Cardiac fibroblast (primary cell): ENCODE data around the gene GPHN.

Experiments used
- DNase-seq, 2 donors: peaks; one replicate each; pipeline versions ENCODE4 v3.0.0 to v3.0.0-alpha.2; 2010; ENCODE audit warnings: low read depth in 2 of 2
- H3K4me3 ChIP-seq, 2 donors: replicated peaks in 1 of 2; 1 replicate in 1 of 2; 2 replicates in 1 of 2; pipeline ENCODE4 v1.5.1; 2011; ENCODE audit warnings: low read depth in 2 of 2, low read length in 2 of 2, mild to moderate bottlenecking in 2 of 2, moderate library complexity in 1 of 2
- CTCF ChIP-seq: IDR thresholded peaks from one replicate; pipeline ENCODE4 v1.5.1; 2011; ENCODE audit warnings: low read depth, mild to moderate bottlenecking, low read length, inconsistent platforms

GPHN gene

GRCh38 chr14:67068251-67068650 is 560.3 kb downstream of the GPHN start:
- no peak overlapping the region for H3K4me3 ChIP-seq
- DNase-seq = peak; percentile 2 to 34
- no peak for TF ChIP-seq CTCF

- no peak for TF ChIP-seq CTCF
- no peak for DNase-seq
- H3K4me3 ChIP-seq = no peak overlapping the region
Measured at GRCh38 chr14:67071506-67071905, 563.6 kb downstream of the GPHN start.

- H3K4me3 ChIP-seq = no peak overlapping the region
- DNase-seq = no peak
Measured at GRCh38 chr14:67077921-67078320, 570.0 kb downstream of the GPHN start.

GRCh38 chr14:67079846-67080245 is 571.9 kb downstream of the GPHN start:
- no peak for TF ChIP-seq CTCF
- no peak for DNase-seq
- no peak overlapping the region for H3K4me3 ChIP-seq

More at GRCh38 chr14:67077921-67078320, 570.0 kb downstream of the GPHN start:
- TF ChIP-seq CTCF = no peak

GRCh38 chr14:67108230-67108629 is 600.3 kb downstream of the GPHN start:
- no peak for TF ChIP-seq CTCF
- H3K4me3 ChIP-seq = no peak overlapping the region
- DNase-seq = no peak

GRCh38 chr14:67111022-67111421 is 603.1 kb downstream of the GPHN start:
- no peak for TF ChIP-seq CTCF
- DNase-seq = no peak
- no peak overlapping the region for H3K4me3 ChIP-seq

- no peak for DNase-seq
- no peak overlapping the region for H3K4me3 ChIP-seq
- no peak for TF ChIP-seq CTCF
Measured at GRCh38 chr14:67112344-67112743, 604.4 kb downstream of the GPHN start.
